ENCODE measurements around the gene MEDAG. TPM values are rescaled to one million over a fixed set of nuclear protein-coding genes. Genes with fewer than 3 reads are reported as not detected.

Gene MEDAG
- total RNA-seq, 2 experiments from 2014 or later, result 0.19 TPM; not detected in 1

DNA sequence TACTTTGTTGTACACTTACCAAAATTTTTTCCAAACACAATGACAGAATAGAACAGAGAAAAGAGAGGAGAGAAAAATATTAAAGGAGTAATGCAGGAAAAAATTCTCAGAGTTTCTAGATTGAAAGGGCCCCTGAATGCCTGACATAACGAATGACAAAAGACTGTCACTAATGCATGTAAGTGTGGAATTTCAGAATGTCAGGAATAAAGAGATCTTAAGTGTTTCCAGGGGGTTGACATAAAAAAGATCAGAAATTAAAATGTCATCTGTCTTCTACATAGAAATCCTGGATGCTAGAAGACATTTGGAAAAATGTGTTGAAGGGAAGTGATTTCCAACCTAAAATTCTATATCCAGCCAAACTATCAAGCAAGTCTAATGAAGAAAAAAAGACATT, 53.6 kb downstream of the MEDAG start:
- H3K79me2 ChIP-seq (ENCODE audit: insufficient read depth, low read depth, low read length), result no peaks in the 10 kb centered on the region
- CTCF ChIA-PET (ENCODE audit: unreplicated experiment), result no interaction called here
- no peak overlapping the region for H2AFZ ChIP-seq (ENCODE audit: low read length)
- H3K36me3 ChIP-seq (ENCODE audit: insufficient read depth, low read length), result no peaks in the 10 kb centered on the region
- BruUV-seq (replicated peaks), result no TSS peak
- H3K9me2 ChIP-seq (ENCODE audit: insufficient read depth, low read length), result no peaks in the 10 kb centered on the region
- H3K4me3 ChIP-seq (ENCODE audit: low read depth, low read length, poor library complexity, severe bottlenecking), result no peak overlapping the region
- H3K4me1 ChIP-seq (ENCODE audit: insufficient read depth, low read length, poor library complexity, severe bottlenecking), result no peaks in the 10 kb centered on the region
- 0 out of 2 replicates have a peak, but pooled peaks cover 9% of the 10 kb centered on the region for H3K9me3 ChIP-seq (ENCODE audit: low read length)
- no peaks in the 10 kb centered on the region for H4K20me1 ChIP-seq (ENCODE audit: insufficient read depth, low read length)
- H3K4me2 ChIP-seq (ENCODE audit: low read length), result no peak overlapping the region
- H3K27ac ChIP-seq (ENCODE audit: low read depth, low read length, poor library complexity, severe bottlenecking), result no peak overlapping the region
- POLR2A ChIA-PET, result interaction anchor here (1.3 kb wide), 1 partner anchor 10 kb away, joined by 4 read pairs; no protein-coding TSS in a partner anchor
- DNase-seq (ENCODE audit: low spot score), result no peak
- intact Hi-C loops (cut with micrococcal nuclease; ENCODE audit: unreplicated experiment), result no loop called here
- TF ChIP-seq EZH2phosphoT487 (IDR thresholded peaks at IDR 0.05; ENCODE audit: borderline replicate concordance, low read depth, low read length), result no peak
- TF ChIP-seq, protein P1, sequence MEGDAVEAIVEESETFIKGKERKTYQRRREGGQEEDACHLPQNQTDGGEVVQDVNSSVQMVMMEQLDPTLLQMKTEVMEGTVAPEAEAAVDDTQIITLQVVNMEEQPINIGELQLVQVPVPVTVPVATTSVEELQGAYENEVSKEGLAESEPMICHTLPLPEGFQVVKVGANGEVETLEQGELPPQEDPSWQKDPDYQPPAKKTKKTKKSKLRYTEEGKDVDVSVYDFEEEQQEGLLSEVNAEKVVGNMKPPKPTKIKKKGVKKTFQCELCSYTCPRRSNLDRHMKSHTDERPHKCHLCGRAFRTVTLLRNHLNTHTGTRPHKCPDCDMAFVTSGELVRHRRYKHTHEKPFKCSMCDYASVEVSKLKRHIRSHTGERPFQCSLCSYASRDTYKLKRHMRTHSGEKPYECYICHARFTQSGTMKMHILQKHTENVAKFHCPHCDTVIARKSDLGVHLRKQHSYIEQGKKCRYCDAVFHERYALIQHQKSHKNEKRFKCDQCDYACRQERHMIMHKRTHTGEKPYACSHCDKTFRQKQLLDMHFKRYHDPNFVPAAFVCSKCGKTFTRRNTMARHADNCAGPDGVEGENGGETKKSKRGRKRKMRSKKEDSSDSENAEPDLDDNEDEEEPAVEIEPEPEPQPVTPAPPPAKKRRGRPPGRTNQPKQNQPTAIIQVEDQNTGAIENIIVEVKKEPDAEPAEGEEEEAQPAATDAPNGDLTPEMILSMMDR (conservative IDR thresholded peaks at IDR 0.05; ENCODE audit: low read length), result no peak

DNA sequence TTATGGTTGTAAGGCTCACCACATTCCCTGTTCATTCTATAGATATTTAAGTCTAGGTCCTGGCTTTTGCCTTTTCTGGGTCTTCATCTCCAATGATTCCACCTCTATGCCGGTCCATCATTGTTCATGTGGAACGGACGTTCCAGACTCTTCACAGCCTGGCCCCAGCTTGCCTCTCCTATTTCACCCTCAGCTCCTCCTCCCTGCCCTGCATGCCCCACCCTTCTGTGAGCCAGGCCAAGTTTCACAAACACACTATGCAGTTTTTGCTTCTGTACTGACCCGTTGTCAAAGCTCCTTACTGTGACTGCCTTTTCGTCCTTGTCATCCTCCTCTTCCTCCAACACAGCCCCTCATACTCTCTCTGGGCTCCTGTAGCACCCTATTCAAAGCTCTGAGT, 57.7 kb downstream of the MEDAG start:
- H3K79me2 ChIP-seq (ENCODE audit: insufficient read depth, low read depth, low read length), result no peaks in the 10 kb centered on the region
- H3K9me3 ChIP-seq (ENCODE audit: low read length), result 0 out of 2 replicates have a peak, but pooled peaks cover 9% of the 10 kb centered on the region
- no peak overlapping the region for H3K27ac ChIP-seq (ENCODE audit: low read depth, low read length, poor library complexity, severe bottlenecking)
- no peak overlapping the region for H3K4me3 ChIP-seq (ENCODE audit: low read depth, low read length, poor library complexity, severe bottlenecking)
- DNase-seq (ENCODE audit: low spot score), result no peak
- H4K20me1 ChIP-seq (ENCODE audit: insufficient read depth, low read length), result no peaks in the 10 kb centered on the region
- intact Hi-C loops (cut with micrococcal nuclease; ENCODE audit: unreplicated experiment), result no loop called here
- TF ChIP-seq, protein P1 (conservative IDR thresholded peaks at IDR 0.05; ENCODE audit: low read length), result no peak
- no peak for TF ChIP-seq EZH2phosphoT487 (IDR thresholded peaks at IDR 0.05; ENCODE audit: borderline replicate concordance, low read depth, low read length)
- H2AFZ ChIP-seq (ENCODE audit: low read length), result no peak overlapping the region
- no peaks in the 10 kb centered on the region for H3K36me3 ChIP-seq (ENCODE audit: insufficient read depth, low read length)
- ChIA-PET CTCF (ENCODE audit: unreplicated experiment) (interaction anchor here (0.6 kb wide), 1 partner anchor 127 kb away, joined by 3 read pairs; no protein-coding TSS in a partner anchor), POLR2A (no interaction called here)
- H3K4me2 ChIP-seq (ENCODE audit: low read length), result no peak overlapping the region
- no peaks in the 10 kb centered on the region for H3K4me1 ChIP-seq (ENCODE audit: insufficient read depth, low read length, poor library complexity, severe bottlenecking)
- H3K9me2 ChIP-seq (ENCODE audit: insufficient read depth, low read length), result no peaks in the 10 kb centered on the region
- BruUV-seq (replicated peaks), result no TSS peak

DNA sequence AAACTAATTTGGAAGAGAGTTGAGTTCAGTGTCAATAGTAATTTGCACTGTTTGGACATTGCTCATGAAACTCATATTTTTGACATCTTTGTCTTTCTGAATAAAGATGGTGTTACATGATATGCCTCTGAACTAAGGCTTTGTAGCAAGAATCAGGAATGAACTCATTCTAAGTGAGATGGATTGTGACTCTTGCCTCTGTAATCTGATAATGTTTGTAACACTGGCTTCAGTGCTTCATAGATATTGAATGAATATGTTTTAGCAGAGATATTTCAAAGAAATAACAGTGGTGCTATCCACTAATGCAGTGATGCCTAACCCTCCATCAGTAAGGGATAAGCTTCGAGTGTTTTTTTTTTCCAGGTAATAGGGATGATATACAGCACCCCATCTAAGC, 59.3 kb downstream of the MEDAG start:
- Histone ChIP-seq H2AFZ (ENCODE audit: low read length) (no peak overlapping the region), H4K20me1 (ENCODE audit: insufficient read depth, low read length) (no peaks in the 10 kb centered on the region), H3K4me3 (ENCODE audit: low read depth, low read length, poor library complexity, severe bottlenecking) (no peak overlapping the region), H3K27ac (ENCODE audit: low read depth, low read length, poor library complexity, severe bottlenecking) (no peak overlapping the region), H3K4me2 (ENCODE audit: low read length) (no peak overlapping the region), H3K79me2 (ENCODE audit: insufficient read depth, low read depth, low read length) (no peaks in the 10 kb centered on the region), H3K4me1 (ENCODE audit: insufficient read depth, low read length, poor library complexity, severe bottlenecking) (no peaks in the 10 kb centered on the region), H3K9me2 (ENCODE audit: insufficient read depth, low read length) (no peaks in the 10 kb centered on the region), H3K36me3 (ENCODE audit: insufficient read depth, low read length) (no peaks in the 10 kb centered on the region), H3K9me3 (ENCODE audit: low read length) (no peaks in the 10 kb centered on the region)
- BruUV-seq (replicated peaks), result no TSS peak
- intact Hi-C loops (cut with micrococcal nuclease; ENCODE audit: unreplicated experiment), result no loop called here
- no peak for TF ChIP-seq EZH2phosphoT487 (IDR thresholded peaks at IDR 0.05; ENCODE audit: borderline replicate concordance, low read depth, low read length)
- TF ChIP-seq, protein P1 (conservative IDR thresholded peaks at IDR 0.05; ENCODE audit: low read length), result no peak
- ChIA-PET CTCF (ENCODE audit: unreplicated experiment) (no interaction called here), POLR2A (interaction anchor here (0.8 kb wide), 1 partner anchor 774 kb away, joined by 6 read pairs; no protein-coding TSS in a partner anchor)
- DNase-seq (ENCODE audit: low spot score), result no peak
